ENCODE results near the gene G3BP1. TPM values are rescaled to one million over a fixed set of nuclear protein-coding genes. Genes with fewer than 3 reads are reported as not detected.

Gene G3BP1
- total and polyA plus RNA-seq, 4 donors = 26.9 to 144 (median 62.7) TPM

DNA sequence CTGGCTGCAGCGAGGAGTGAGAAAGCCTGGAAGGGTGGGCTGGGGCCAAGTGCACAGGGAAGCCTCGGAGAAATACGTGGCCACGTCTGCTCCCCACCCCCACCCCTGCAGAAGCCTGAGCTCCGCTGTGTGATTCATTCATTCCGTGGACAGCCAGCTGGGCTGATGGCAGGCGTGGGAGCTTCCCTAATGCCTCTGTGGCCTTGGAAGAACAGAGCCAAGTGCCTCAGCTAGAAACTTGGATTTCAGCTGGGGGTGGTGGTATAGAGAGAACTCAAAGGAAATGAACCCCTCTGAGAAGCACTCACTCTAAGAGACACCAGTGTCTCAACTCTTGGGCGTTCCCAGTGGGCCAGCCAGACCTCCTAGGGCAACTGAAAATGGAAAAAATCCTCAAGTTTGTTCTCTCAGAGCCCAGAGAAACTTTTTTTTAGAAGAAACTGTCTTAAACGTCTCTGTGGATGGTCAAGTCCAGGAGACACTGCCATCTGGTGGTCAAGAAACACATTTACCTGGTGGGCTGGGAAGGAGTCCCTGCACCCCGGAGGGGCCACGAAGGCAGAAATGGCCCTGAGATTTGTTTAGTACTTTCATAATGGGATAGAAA lies 31.3 kb upstream of the G3BP1 start:
- Histone ChIP-seq H3K4me3 (ENCODE audit: low read depth in 1 of 3, low read length in 3 of 3) (no peak overlapping the region), H3K36me3 (ENCODE audit: control insufficient read depth in 4 of 4, insufficient read depth in 3 of 4, low read depth in 1 of 4, low read length in 3 of 4) (peaks cover 0 to 12% (median 5%) of the 10 kb centered on the region in 4 donors), H3K4me1 (ENCODE audit: control insufficient read depth in 4 of 4, insufficient read depth in 4 of 4, low read length in 3 of 4) (peaks cover 0 to 10% (median 3%) of the 10 kb centered on the region in 4 donors), H3K9me3 (ENCODE audit: control insufficient read depth in 4 of 4, low read length in 3 of 4) (no peaks in the 10 kb centered on the region), H3K27me3 (ENCODE audit: control insufficient read depth in 4 of 4, insufficient read depth in 4 of 4, low read length in 3 of 4) (no peaks in the 10 kb centered on the region), H3K27ac (ENCODE audit: low read depth in 1 of 2, low read length in 2 of 2) (peak overlapping the region in 1 of 2 donors; percentile 37), H3K9ac (ENCODE audit: low read depth in 1 of 2, low read length in 2 of 2) (no peak overlapping the region)
- TF ChIP-seq ZBTB33 (IDR thresholded peaks at IDR 0.05) = no peak
- no peak for TF ChIP-seq TAF1 (conservative IDR thresholded peaks at IDR 0.05)
- TF ChIP-seq CTCF (IDR thresholded peaks at IDR 0.05; ENCODE audit: low read depth, low read length, missing input control) = peak; percentile 81
- TF ChIP-seq RAD21 (IDR thresholded peaks at IDR 0.05) = peak; percentile 80 to 81
- WGBS = 38% methylated on average over 11 of the region's 11 CpGs
- no peak for DNase-seq (ENCODE audit: low spot score)

DNA sequence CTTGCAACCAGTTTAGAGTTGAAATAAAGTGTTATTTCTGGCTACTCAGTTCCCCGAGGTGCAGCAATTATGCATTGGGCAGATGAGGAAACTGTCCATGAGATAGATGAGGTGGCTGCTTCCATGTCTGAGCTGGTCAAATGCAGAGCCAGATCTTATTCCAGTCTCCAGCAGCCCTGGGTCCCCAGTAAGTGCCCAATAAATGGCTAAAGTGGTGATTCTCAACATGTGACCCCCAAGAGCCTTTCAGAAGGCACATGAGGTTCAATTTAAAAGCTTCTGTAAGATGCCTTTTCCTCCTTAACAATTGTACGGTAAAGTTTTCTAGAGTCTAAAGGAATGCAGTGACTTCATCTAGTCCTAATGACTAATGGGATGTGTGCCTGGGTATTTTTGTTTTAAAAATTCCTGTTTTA lies 30.8 kb upstream of the G3BP1 start:
- H3K9me3 ChIP-seq (ENCODE audit: control insufficient read depth in 4 of 4, low read length in 3 of 4) = no peaks in the 10 kb centered on the region
- peaks cover 0 to 10% (median 5%) of the 10 kb centered on the region in 4 donors for H3K36me3 ChIP-seq (ENCODE audit: control insufficient read depth in 4 of 4, insufficient read depth in 3 of 4, low read depth in 1 of 4, low read length in 3 of 4)
- H3K9ac ChIP-seq (ENCODE audit: low read depth in 1 of 2, low read length in 2 of 2) = no peak overlapping the region
- 80% methylated on average over 2 of the region's 2 CpGs for WGBS
- TF ChIP-seq NR2F2 (IDR thresholded peaks at IDR 0.05) (no peak), SP1 (IDR thresholded peaks at IDR 0.05) (no peak), GABPA (IDR thresholded peaks at IDR 0.05 in 1 of 2, conservative IDR thresholded peaks at IDR 0.05 in 1 of 2) (no peak), RXRA (IDR thresholded peaks at IDR 0.05) (no peak), MAX (IDR thresholded peaks at IDR 0.05) (no peak), ZBTB33 (IDR thresholded peaks at IDR 0.05) (no peak), REST (IDR thresholded peaks at IDR 0.05) (no peak), EGR1 (IDR thresholded peaks at IDR 0.05; ENCODE audit: low read depth in 2 of 2) (no peak), YY1 (IDR thresholded peaks at IDR 0.05) (no peak), CTCF (IDR thresholded peaks at IDR 0.05; ENCODE audit: low read depth, low read length, missing input control) (no peak), RAD21 (IDR thresholded peaks at IDR 0.05) (no peak)
- TF ChIP-seq, protein P1, sequence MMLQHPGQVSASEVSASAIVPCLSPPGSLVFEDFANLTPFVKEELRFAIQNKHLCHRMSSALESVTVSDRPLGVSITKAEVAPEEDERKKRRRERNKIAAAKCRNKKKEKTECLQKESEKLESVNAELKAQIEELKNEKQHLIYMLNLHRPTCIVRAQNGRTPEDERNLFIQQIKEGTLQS (IDR thresholded peaks at IDR 0.05) = no peak
- H3K4me1 ChIP-seq (ENCODE audit: control insufficient read depth in 4 of 4, insufficient read depth in 4 of 4, low read length in 3 of 4) = peaks cover 1 to 14% (median 6%) of the 10 kb centered on the region in 4 donors
- H3K4me3 ChIP-seq (ENCODE audit: low read depth in 1 of 3, low read length in 3 of 3) = no peak overlapping the region
- H3K27me3 ChIP-seq (ENCODE audit: control insufficient read depth in 4 of 4, insufficient read depth in 4 of 4, low read length in 3 of 4) = no peaks in the 10 kb centered on the region
- no peak for DNase-seq (ENCODE audit: low spot score)
- peak overlapping the region in 1 of 2 donors; percentile 37 for H3K27ac ChIP-seq (ENCODE audit: low read depth in 1 of 2, low read length in 2 of 2)
